ENCODE results near the gene PRICKLE3.

The PRICKLE3 gene

DNA sequence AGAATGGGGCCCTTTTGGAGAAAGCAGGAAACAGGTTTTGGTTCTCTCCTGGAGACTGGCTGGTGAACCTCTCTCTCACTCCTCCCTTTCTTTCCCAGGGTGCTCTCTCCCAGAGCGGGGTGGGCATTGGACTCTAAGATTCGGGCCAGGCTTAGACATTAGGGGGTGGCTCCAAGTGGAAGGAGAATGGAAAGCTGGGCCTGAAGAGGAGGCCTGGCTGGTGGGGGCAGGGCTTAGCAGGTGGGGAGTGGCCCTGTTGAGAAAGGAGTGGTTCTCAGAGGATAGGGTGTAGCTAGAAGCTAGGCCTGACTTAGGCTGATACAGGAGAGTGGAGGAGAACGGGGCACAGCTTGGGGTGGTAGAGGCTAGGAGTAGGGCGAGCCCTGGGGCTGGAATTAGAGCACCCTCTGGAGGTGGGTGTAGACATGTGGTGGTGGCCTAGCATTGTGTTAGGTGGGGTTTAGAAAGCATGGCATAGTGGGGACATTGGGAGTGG lies 8.8 kb downstream of the PRICKLE3 start:
- H3K36me3 ChIP-seq (ENCODE audit: control insufficient read depth, low read length) = peaks cover 46% of the 10 kb centered on the region
- H3K79me2 ChIP-seq (ENCODE audit: control insufficient read depth, low read length) = peaks cover 10% of the 10 kb centered on the region
- H3K9me3 ChIP-seq (ENCODE audit: control insufficient read depth, insufficient read depth, low read length) = no peaks in the 10 kb centered on the region
- no peaks in the 10 kb centered on the region for H3F3A ChIP-seq (ENCODE audit: control insufficient read depth, insufficient read depth)
- no peak overlapping the region for H3K27ac ChIP-seq (ENCODE audit: low read depth, low read length)
- H3K4me2 ChIP-seq (ENCODE audit: low read length) = no peak overlapping the region
- no peaks in the 10 kb centered on the region for H3K9me2 ChIP-seq (replicated peaks; ENCODE audit: control insufficient read depth, low read length)
- no peaks in the 10 kb centered on the region for H3K27me3 ChIP-seq (ENCODE audit: control insufficient read depth, low read length)
- no peaks in the 10 kb centered on the region for H4K20me1 ChIP-seq (ENCODE audit: control insufficient read depth, insufficient read depth, low read depth, low read length)
- peaks cover 8% of the 10 kb centered on the region for H3K4me1 ChIP-seq (ENCODE audit: control insufficient read depth, low read length)
- H3K4me3 ChIP-seq (ENCODE audit: low read length) = no peak overlapping the region
- TF ChIP-seq EZH2phosphoT487 (IDR thresholded peaks at IDR 0.05; ENCODE audit: borderline replicate concordance, low read length) (no peak), CTCF (IDR thresholded peaks at IDR 0.05; ENCODE audit: low read depth, low read length, poor library complexity, severe bottlenecking) (peak; percentile 27)

DNA sequence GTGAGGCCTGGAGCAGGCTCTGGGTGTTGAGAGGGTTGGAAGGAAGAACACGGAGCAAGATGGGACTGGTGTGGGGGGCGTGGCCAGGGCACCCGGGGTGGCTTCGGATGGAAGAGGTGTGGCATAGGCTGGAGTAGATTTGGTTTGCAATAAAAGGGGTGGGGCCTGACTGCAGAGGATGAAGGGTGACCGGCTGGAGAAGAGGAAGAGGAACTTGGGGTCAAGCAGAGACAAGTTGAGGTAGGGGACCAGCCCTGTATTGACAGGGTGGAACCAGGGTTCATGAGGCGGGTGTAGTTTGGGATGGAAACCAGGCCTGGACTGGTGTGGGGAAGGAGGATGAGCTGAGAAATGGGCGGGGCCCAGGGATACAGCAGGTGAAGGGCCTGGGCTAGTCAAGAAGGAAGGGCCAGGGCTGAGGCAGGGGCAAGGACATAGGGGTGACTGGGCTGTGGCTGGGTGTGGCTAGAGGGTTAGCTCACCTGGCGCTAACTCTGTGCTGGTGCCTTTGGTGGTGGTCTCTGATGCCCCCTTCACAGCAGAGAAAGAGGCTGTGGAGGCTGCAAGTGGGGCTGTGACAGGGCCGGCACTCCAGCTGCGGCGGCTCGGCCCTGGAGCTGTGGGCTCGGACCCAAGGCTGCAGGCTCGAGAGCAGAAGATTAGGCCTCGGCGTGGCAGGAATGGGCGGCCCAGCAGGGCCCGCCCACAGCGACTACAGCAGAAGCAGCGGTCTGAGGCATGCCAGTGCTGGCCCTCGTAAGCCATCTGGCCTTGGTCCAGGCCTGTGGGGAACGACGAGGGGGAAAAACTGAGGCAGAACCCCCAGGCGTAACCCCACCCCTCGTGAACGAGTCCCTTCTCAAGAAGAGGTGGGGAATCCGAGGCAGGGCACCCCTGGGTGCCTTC lies 9.5 kb downstream of the PRICKLE3 start:
- no peak overlapping the region for H3K4me3 ChIP-seq (ENCODE audit: low read length)
- H3F3A ChIP-seq (ENCODE audit: control insufficient read depth, insufficient read depth) = no peaks in the 10 kb centered on the region
- no peak overlapping the region for H3K27ac ChIP-seq (ENCODE audit: low read depth, low read length)
- no peaks in the 10 kb centered on the region for H3K9me3 ChIP-seq (ENCODE audit: control insufficient read depth, insufficient read depth, low read length)
- TF ChIP-seq CTCF (IDR thresholded peaks at IDR 0.05; ENCODE audit: low read depth, low read length, poor library complexity, severe bottlenecking) (no peak), EZH2phosphoT487 (IDR thresholded peaks at IDR 0.05; ENCODE audit: borderline replicate concordance, low read length) (no peak)
- no peaks in the 10 kb centered on the region for H3K27me3 ChIP-seq (ENCODE audit: control insufficient read depth, low read length)
- H3K9me2 ChIP-seq (replicated peaks; ENCODE audit: control insufficient read depth, low read length) = no peaks in the 10 kb centered on the region
- H3K79me2 ChIP-seq (ENCODE audit: control insufficient read depth, low read length) = peaks cover 10% of the 10 kb centered on the region
- peaks cover 8% of the 10 kb centered on the region for H3K4me1 ChIP-seq (ENCODE audit: control insufficient read depth, low read length)
- peaks cover 46% of the 10 kb centered on the region for H3K36me3 ChIP-seq (ENCODE audit: control insufficient read depth, low read length)
- no peaks in the 10 kb centered on the region for H4K20me1 ChIP-seq (ENCODE audit: control insufficient read depth, insufficient read depth, low read depth, low read length)
- no peak overlapping the region for H3K4me2 ChIP-seq (ENCODE audit: low read length)

DNA sequence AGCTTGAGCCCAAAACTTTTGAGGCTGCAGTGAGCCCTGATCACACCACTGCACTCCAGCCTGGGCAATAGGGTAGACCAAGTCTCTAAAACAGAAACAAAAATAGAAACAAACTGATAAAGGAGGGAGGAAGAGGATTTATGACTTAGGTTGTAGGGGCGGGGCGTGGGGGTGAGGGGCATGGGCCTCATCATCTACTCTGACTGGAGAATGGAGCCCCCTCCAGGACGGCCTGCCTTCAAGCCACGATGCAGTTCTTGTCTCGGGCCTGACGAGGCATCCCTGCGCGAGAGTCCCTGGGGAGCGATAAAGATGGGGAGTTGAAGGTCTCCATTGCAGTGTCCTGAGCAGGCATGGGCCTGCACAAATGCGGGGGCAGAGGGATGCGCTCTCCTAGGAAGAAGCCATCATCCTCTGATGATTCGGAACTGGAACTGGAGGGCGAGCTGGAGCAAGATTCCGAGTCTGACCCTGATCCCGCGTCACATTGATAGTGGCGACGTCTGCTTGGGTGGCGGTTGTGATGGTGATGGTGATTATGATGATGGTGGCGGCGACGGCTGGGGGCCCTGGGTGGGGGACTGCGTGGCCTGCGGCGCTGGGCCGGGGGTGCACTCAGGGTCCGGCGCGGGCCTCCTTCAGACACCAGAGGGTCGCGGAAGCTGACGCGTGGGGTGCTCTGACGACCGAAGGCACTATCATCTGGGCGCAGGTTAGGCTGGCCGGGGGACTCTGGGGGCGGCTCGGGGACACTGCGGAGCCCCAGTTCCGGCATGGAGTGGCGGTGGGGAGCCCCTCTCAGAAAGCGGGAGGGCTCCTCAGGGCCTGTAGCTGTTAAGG lies 10.5 kb downstream of the PRICKLE3 start:
- no peak overlapping the region for H3K27ac ChIP-seq (ENCODE audit: low read depth, low read length)
- no peaks in the 10 kb centered on the region for H3K9me3 ChIP-seq (ENCODE audit: control insufficient read depth, insufficient read depth, low read length)
- no peak overlapping the region for H3K4me3 ChIP-seq (ENCODE audit: low read length)
- TF ChIP-seq EZH2phosphoT487 (IDR thresholded peaks at IDR 0.05; ENCODE audit: borderline replicate concordance, low read length) = no peak
- no peak for TF ChIP-seq CTCF (IDR thresholded peaks at IDR 0.05; ENCODE audit: low read depth, low read length, poor library complexity, severe bottlenecking)
- H3K27me3 ChIP-seq (ENCODE audit: control insufficient read depth, low read length) = no peaks in the 10 kb centered on the region
- no peaks in the 10 kb centered on the region for H4K20me1 ChIP-seq (ENCODE audit: control insufficient read depth, insufficient read depth, low read depth, low read length)
- H3K36me3 ChIP-seq (ENCODE audit: control insufficient read depth, low read length) = peaks cover 44% of the 10 kb centered on the region
- H3F3A ChIP-seq (ENCODE audit: control insufficient read depth, insufficient read depth) = no peaks in the 10 kb centered on the region
- peaks cover 10% of the 10 kb centered on the region for H3K79me2 ChIP-seq (ENCODE audit: control insufficient read depth, low read length)
- H3K9me2 ChIP-seq (replicated peaks; ENCODE audit: control insufficient read depth, low read length) = no peaks in the 10 kb centered on the region
- H3K4me2 ChIP-seq (ENCODE audit: low read length) = no peak overlapping the region
- H3K4me1 ChIP-seq (ENCODE audit: control insufficient read depth, low read length) = peaks cover 12% of the 10 kb centered on the region
